OCI-LY1 (cell line): Measurements from ENCODE around the gene SOD2.

Experiments
- H2AFZ ChIP-seq: fragments of 200-600 bp; sonication (generic), shearing (Covaris generic); 2 replicates; pipeline ENCODE4 v1.6.0; 2014; ENCODE audit warnings: antibody characterized with exemption, mild to moderate bottlenecking, low read length
- H3F3A ChIP-seq: fragments of 200-600 bp; sonication (generic), shearing (Covaris generic); 2 replicates; pipeline ENCODE4 v1.6.0; 2014; ENCODE audit warnings: mild to moderate bottlenecking, antibody characterized with exemption, low read length, moderate library complexity; ENCODE audit not compliant: insufficient read depth
- H3K27ac ChIP-seq: fragments of 200-600 bp; sonication (generic); 2 replicates; pipeline ENCODE4 v1.5.1; 2014; ENCODE audit warnings: low read length, mixed run types, mild to moderate bottlenecking, low read depth; ENCODE audit not compliant: poor library complexity, severe bottlenecking
- H3K27me3 ChIP-seq: fragments of 200-600 bp; sonication (generic); 2 replicates; pipeline ENCODE4 v1.6.0; 2014; ENCODE audit warnings: antibody characterized with exemption, mild to moderate bottlenecking, low read length, moderate library complexity; ENCODE audit not compliant: insufficient read depth
- H3K36me3 ChIP-seq: fragments of 200-600 bp; sonication (generic); 2 replicates; pipeline ENCODE4 v1.6.1; 2014; ENCODE audit warnings: mild to moderate bottlenecking, antibody characterized with exemption, low read length, moderate library complexity, mixed read lengths; ENCODE audit not compliant: insufficient read depth
- H3K4me1 ChIP-seq: fragments of 200-600 bp; sonication (generic); 2 replicates; pipeline ENCODE4 v1.5.1; 2014; ENCODE audit warnings: mild to moderate bottlenecking, low read length, moderate library complexity; ENCODE audit not compliant: insufficient read depth, severe bottlenecking
- H3K4me2 ChIP-seq: fragments of 200-600 bp; sonication (generic), shearing (Covaris generic); 2 replicates; pipeline ENCODE4 v1.6.1; 2014; ENCODE audit warnings: low read length
- H3K4me3 ChIP-seq: fragments of 200-600 bp; sonication (generic); 2 replicates; pipeline ENCODE4 v1.5.1; 2014; ENCODE audit warnings: low read length, low read depth, mild to moderate bottlenecking, mixed read lengths; ENCODE audit not compliant: poor library complexity, severe bottlenecking
- H3K79me2 ChIP-seq: fragments of 200-600 bp; shearing (Covaris generic); 2 replicates; pipeline ENCODE4 v1.6.1; 2016; ENCODE audit warnings: mixed run types, low read length, mixed read lengths; ENCODE audit not compliant: insufficient read depth
- H3K9ac ChIP-seq: fragments of 200-600 bp; sonication (generic), shearing (Covaris generic); 2 replicates; pipeline ENCODE4 v1.6.1; 2014; ENCODE audit warnings: mild to moderate bottlenecking, low read length, mixed read lengths
- H3K9me2 ChIP-seq: fragments of 200-600 bp; sonication (generic), shearing (Covaris generic); 2 replicates; pipeline ENCODE4 v1.6.1; 2014; ENCODE audit warnings: low read depth, mild to moderate bottlenecking, low read length, mixed read lengths
- H3K9me3 ChIP-seq: fragments of 200-600 bp; shearing (Covaris generic); 2 replicates; pipeline ENCODE4 v1.6.1; 2014; ENCODE audit warnings: low read length, mixed read lengths
- H4K20me1 ChIP-seq: fragments of 200-600 bp; sonication (generic), shearing (Covaris generic); 2 replicates; pipeline ENCODE4 v1.6.0; 2016; ENCODE audit warnings: mild to moderate bottlenecking, low read length; ENCODE audit not compliant: insufficient read depth
- EZH2 ChIP-seq: fragments of 200-600 bp; sonication (generic), shearing (Covaris generic); IDR thresholded peaks from 2 replicates; pipeline ENCODE4 v1.8.0; 2017; ENCODE audit warnings: borderline replicate concordance, mixed run types, mild to moderate bottlenecking, antibody characterized with exemption, low read length, moderate library complexity, mixed read lengths
- TF ChIP-seq, protein P1 (sequence below): fragments of 200-600 bp; sonication (generic), shearing (Covaris generic); IDR thresholded peaks from 2 replicates; pipeline ENCODE4 v1.5.1; 2017; ENCODE audit warnings: mild to moderate bottlenecking, antibody characterized with exemption, low read length, moderate library complexity, mixed read lengths

SOD2 gene

GRCh38 chr6:159679091-159680077 lies 13.7 kb downstream of the SOD2 start:
- H3K9me3 ChIP-seq, result no peaks in the 10 kb centered on the region
- no peak overlapping the region for H3K4me2 ChIP-seq
- peaks cover 28% of the 10 kb centered on the region for H3K36me3 ChIP-seq
- H3K9ac ChIP-seq, result no peak overlapping the region
- H3K27me3 ChIP-seq, result no peaks in the 10 kb centered on the region
- H3K4me3 ChIP-seq, result no peak overlapping the region
- no peaks in the 10 kb centered on the region for H4K20me1 ChIP-seq
- no peak overlapping the region for H3K27ac ChIP-seq
- no peaks in the 10 kb centered on the region for H3K79me2 ChIP-seq
- TF ChIP-seq, protein P1, sequence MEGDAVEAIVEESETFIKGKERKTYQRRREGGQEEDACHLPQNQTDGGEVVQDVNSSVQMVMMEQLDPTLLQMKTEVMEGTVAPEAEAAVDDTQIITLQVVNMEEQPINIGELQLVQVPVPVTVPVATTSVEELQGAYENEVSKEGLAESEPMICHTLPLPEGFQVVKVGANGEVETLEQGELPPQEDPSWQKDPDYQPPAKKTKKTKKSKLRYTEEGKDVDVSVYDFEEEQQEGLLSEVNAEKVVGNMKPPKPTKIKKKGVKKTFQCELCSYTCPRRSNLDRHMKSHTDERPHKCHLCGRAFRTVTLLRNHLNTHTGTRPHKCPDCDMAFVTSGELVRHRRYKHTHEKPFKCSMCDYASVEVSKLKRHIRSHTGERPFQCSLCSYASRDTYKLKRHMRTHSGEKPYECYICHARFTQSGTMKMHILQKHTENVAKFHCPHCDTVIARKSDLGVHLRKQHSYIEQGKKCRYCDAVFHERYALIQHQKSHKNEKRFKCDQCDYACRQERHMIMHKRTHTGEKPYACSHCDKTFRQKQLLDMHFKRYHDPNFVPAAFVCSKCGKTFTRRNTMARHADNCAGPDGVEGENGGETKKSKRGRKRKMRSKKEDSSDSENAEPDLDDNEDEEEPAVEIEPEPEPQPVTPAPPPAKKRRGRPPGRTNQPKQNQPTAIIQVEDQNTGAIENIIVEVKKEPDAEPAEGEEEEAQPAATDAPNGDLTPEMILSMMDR, result no peak
- TF ChIP-seq EZH2, result no peak
- no peak overlapping the region for H2AFZ ChIP-seq
- H3K4me1 ChIP-seq, result no peaks in the 10 kb centered on the region
- no peaks in the 10 kb centered on the region for H3F3A ChIP-seq
- H3K9me2 ChIP-seq, result no peaks in the 10 kb centered on the region

- no peaks in the 10 kb centered on the region for H3F3A ChIP-seq
- H3K36me3 ChIP-seq, result peaks cover 23% of the 10 kb centered on the region; the same call in 1 of the 2 replicates
- H3K4me1 ChIP-seq, result no peaks in the 10 kb centered on the region
- H3K79me2 ChIP-seq, result no peaks in the 10 kb centered on the region
- TF ChIP-seq, protein P1, result no peak
- TF ChIP-seq EZH2, result no peak
- H3K9me3 ChIP-seq, result no peaks in the 10 kb centered on the region
- no peak overlapping the region for H3K27ac ChIP-seq
- H3K27me3 ChIP-seq, result no peaks in the 10 kb centered on the region
- no peak overlapping the region for H3K9ac ChIP-seq
- no peak overlapping the region for H3K4me3 ChIP-seq
- H3K4me2 ChIP-seq, result no peak overlapping the region
- no peaks in the 10 kb centered on the region for H3K9me2 ChIP-seq
- H2AFZ ChIP-seq, result no peak overlapping the region
- H4K20me1 ChIP-seq, result no peaks in the 10 kb centered on the region
Measured at GRCh38 chr6:159678574-159678973, 14.5 kb downstream of the SOD2 start.

- no peaks in the 10 kb centered on the region for H3K9me3 ChIP-seq
- no peaks in the 10 kb centered on the region for H3K4me1 ChIP-seq
- no peak overlapping the region for H2AFZ ChIP-seq
- peaks cover 22% of the 10 kb centered on the region; the same call in 1 of the 2 replicates for H3K36me3 ChIP-seq
- H3K27me3 ChIP-seq, result no peaks in the 10 kb centered on the region
- no peak overlapping the region for H3K9ac ChIP-seq
- H3K79me2 ChIP-seq, result no peaks in the 10 kb centered on the region
- no peaks in the 10 kb centered on the region for H4K20me1 ChIP-seq
- no peak overlapping the region for H3K4me3 ChIP-seq
- no peak overlapping the region for H3K4me2 ChIP-seq
- TF ChIP-seq, protein P1, result no peak
- no peak for TF ChIP-seq EZH2
- H3F3A ChIP-seq, result no peaks in the 10 kb centered on the region
- no peak overlapping the region for H3K27ac ChIP-seq
- no peaks in the 10 kb centered on the region for H3K9me2 ChIP-seq
Measured at GRCh38 chr6:159677506-159678165, 15.4 kb downstream of the SOD2 start.
